H1 (cell line): ENCODE results near the gene TIMM29. TPM values are rescaled to one million over a fixed set of nuclear protein-coding genes. Genes with fewer than 3 reads are reported as not detected.

Source experiments
- BRCA1 ChIP-seq: IDR thresholded peaks from 2 replicates; pipeline ENCODE4 v1.6.1; 2012; ENCODE audit warnings: low read depth, low read length, improper control_type of control experiment
- HDAC2 ChIP-seq, 2 experiments: fragments of 300-600 bp in 1 of 2; sonication (generic) in 1 of 2; IDR thresholded peaks; 2 replicates each; pipeline ENCODE4 v1.6.1; 2011 to 2012; ENCODE audit warnings: low read depth in 2 of 2, low read length in 2 of 2, mild to moderate bottlenecking in 2 of 2, moderate library complexity in 2 of 2, borderline replicate concordance in 1 of 2, inconsistent platforms in 1 of 2
- polyA plus RNA-seq, 7 experiments: library from polyadenylated mRNA; depleted of rRNA in 3 of 7; stranded (reverse) in 5 of 7; unstranded in 2 of 7; fragments of >200 nt in 5 of 7; fragments of 200-250 nt in 2 of 7; gene quantifications; 1 replicate in 5 of 7; 2 replicates in 1 of 7; 4 replicates in 1 of 7; pipeline versions ENCODE4 v1.2.1 to v1.2.3, GENCODE V29; 2011 to 2013; ENCODE audit warnings: missing spikeins in 2 of 7, mixed read lengths in 2 of 7
- total RNA-seq: library from RNA; stranded (reverse); fragmentation: NEBNext Ultra II Directional; extraction: Animal tissue kit (Norgen Biotek cat#: 25700); gene quantifications from 2 replicates; pipeline ENCODE4 v1.2.1, GENCODE V29; 2021

Gene TIMM29
- total and polyA plus RNA-seq, 2 of the 8 experiments (the other 6 are each of a cell fraction or from before 2014, with no cell fraction given) = 15.9 to 24.0 TPM

- TF ChIP-seq HDAC2 (IDR thresholded peaks at IDR 0.05; ENCODE audit: borderline replicate concordance in 1 of 2, low read depth in 2 of 2, low read length in 2 of 2) (no peak), BRCA1 (no peak)
These were observed 40.0 kb downstream of the TIMM29 start (continued) for GRCh38 chr19:10968527-10969135.
